ENCODE measurements around the gene CCDC183. TPM values are rescaled to one million over a fixed set of nuclear protein-coding genes. Genes with fewer than 3 reads are reported as not detected.

CCDC183 gene
- total and polyA plus RNA-seq, 4 donors = 0.20 to 1.8 (median 1.0) TPM

GRCh38 chr9:136747161-136748060 lies 48.7 kb upstream of the CCDC183 start (continued):
- TF ChIP-seq HNF4A (conservative IDR thresholded peaks at IDR 0.05) (no peak), RXRA (IDR thresholded peaks at IDR 0.05) (no peak), FOXA2 (IDR thresholded peaks at IDR 0.05) (no peak), RAD21 (IDR thresholded peaks at IDR 0.05) (no peak), HNF4G (IDR thresholded peaks at IDR 0.05) (no peak), SP1 (IDR thresholded peaks at IDR 0.05) (no peak), TAF1 (conservative IDR thresholded peaks at IDR 0.05) (no peak), YY1 (IDR thresholded peaks at IDR 0.05) (no peak), JUND (IDR thresholded peaks at IDR 0.05) (no peak), FOXA1 (IDR thresholded peaks at IDR 0.05) (no peak), ATF3 (IDR thresholded peaks at IDR 0.05) (no peak)

DNA sequence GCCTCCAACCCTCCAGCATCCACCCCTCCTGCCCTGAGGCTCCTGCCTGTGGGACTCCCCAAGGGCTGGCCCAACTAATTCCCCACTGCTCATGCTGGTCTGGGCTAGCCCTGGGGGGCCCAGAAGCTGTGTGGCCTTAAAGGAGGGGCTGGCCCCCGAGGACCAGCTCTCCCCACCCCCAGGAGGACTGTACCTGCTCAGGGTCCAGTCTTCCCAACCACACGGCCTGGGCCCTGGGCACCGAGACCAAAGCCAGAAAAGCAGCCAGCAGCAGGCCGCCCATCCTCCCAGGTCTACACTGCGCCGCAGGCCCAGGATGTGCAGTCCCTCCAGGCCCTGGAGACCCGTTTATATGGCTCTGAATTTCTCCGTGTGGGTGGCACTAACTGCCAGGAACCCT lies 47.9 kb upstream of the CCDC183 start, which contains the start of gene LCN6:
LCN6 (minus strand) TSS at position 325 of the 400 bp plus-strand sequence; CDS start at position 283, 42 bp downstream.
- H3K4me1 ChIP-seq (ENCODE audit: control insufficient read depth in 4 of 4, insufficient read depth in 4 of 4, low read length in 3 of 4) = no peaks in the 10 kb centered on the region
- H3K27me3 ChIP-seq (ENCODE audit: control insufficient read depth in 4 of 4, insufficient read depth in 4 of 4, low read length in 3 of 4) = no peaks in the 10 kb centered on the region
- no peak for DNase-seq (ENCODE audit: low spot score)
- H3K9me3 ChIP-seq (ENCODE audit: control insufficient read depth in 4 of 4, low read length in 3 of 4) = peaks cover 0 to 10% (median 1%) of the 10 kb centered on the region in 4 donors
- H3K4me3 ChIP-seq (ENCODE audit: low read depth in 1 of 3, low read length in 3 of 3) = no peak within 1 kb of the TSS
- H3K27ac ChIP-seq (ENCODE audit: low read depth in 1 of 2, low read length in 2 of 2) = no peak within 1 kb of the TSS
- no peaks in the 10 kb centered on the region for H3K36me3 ChIP-seq (ENCODE audit: control insufficient read depth in 4 of 4, insufficient read depth in 3 of 4, low read depth in 1 of 4, low read length in 3 of 4)
- H3K9ac ChIP-seq (ENCODE audit: low read depth in 1 of 2, low read length in 2 of 2) = no peak within 1 kb of the TSS
- WGBS = 87% methylated on average over 8 of the region's 8 CpGs
- TF ChIP-seq, protein P1, sequence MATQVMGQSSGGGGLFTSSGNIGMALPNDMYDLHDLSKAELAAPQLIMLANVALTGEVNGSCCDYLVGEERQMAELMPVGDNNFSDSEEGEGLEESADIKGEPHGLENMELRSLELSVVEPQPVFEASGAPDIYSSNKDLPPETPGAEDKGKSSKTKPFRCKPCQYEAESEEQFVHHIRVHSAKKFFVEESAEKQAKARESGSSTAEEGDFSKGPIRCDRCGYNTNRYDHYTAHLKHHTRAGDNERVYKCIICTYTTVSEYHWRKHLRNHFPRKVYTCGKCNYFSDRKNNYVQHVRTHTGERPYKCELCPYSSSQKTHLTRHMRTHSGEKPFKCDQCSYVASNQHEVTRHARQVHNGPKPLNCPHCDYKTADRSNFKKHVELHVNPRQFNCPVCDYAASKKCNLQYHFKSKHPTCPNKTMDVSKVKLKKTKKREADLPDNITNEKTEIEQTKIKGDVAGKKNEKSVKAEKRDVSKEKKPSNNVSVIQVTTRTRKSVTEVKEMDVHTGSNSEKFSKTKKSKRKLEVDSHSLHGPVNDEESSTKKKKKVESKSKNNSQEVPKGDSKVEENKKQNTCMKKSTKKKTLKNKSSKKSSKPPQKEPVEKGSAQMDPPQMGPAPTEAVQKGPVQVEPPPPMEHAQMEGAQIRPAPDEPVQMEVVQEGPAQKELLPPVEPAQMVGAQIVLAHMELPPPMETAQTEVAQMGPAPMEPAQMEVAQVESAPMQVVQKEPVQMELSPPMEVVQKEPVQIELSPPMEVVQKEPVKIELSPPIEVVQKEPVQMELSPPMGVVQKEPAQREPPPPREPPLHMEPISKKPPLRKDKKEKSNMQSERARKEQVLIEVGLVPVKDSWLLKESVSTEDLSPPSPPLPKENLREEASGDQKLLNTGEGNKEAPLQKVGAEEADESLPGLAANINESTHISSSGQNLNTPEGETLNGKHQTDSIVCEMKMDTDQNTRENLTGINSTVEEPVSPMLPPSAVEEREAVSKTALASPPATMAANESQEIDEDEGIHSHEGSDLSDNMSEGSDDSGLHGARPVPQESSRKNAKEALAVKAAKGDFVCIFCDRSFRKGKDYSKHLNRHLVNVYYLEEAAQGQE (IDR thresholded peaks at IDR 0.05) = no peak
- TF ChIP-seq NR2F2 (IDR thresholded peaks at IDR 0.05) (no peak), RAD21 (IDR thresholded peaks at IDR 0.05) (no peak), JUND (IDR thresholded peaks at IDR 0.05) (no peak), SP1 (IDR thresholded peaks at IDR 0.05) (no peak), HNF4A (conservative IDR thresholded peaks at IDR 0.05) (no peak), HNF4G (IDR thresholded peaks at IDR 0.05) (no peak), TAF1 (conservative IDR thresholded peaks at IDR 0.05) (no peak), EGR1 (IDR thresholded peaks at IDR 0.05; ENCODE audit: low read depth in 2 of 2) (no peak), ZBTB33 (IDR thresholded peaks at IDR 0.05) (no peak), FOXA1 (IDR thresholded peaks at IDR 0.05) (no peak), GABPA (IDR thresholded peaks at IDR 0.05 in 1 of 2, conservative IDR thresholded peaks at IDR 0.05 in 1 of 2) (no peak), RXRA (IDR thresholded peaks at IDR 0.05) (no peak), ATF3 (IDR thresholded peaks at IDR 0.05) (no peak), YY1 (IDR thresholded peaks at IDR 0.05) (no peak), FOXA2 (IDR thresholded peaks at IDR 0.05) (no peak)
- TF ChIP-seq, protein P2, sequence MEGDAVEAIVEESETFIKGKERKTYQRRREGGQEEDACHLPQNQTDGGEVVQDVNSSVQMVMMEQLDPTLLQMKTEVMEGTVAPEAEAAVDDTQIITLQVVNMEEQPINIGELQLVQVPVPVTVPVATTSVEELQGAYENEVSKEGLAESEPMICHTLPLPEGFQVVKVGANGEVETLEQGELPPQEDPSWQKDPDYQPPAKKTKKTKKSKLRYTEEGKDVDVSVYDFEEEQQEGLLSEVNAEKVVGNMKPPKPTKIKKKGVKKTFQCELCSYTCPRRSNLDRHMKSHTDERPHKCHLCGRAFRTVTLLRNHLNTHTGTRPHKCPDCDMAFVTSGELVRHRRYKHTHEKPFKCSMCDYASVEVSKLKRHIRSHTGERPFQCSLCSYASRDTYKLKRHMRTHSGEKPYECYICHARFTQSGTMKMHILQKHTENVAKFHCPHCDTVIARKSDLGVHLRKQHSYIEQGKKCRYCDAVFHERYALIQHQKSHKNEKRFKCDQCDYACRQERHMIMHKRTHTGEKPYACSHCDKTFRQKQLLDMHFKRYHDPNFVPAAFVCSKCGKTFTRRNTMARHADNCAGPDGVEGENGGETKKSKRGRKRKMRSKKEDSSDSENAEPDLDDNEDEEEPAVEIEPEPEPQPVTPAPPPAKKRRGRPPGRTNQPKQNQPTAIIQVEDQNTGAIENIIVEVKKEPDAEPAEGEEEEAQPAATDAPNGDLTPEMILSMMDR (IDR thresholded peaks at IDR 0.05; ENCODE audit: low read depth, low read length, missing input control) = no peak
- TF ChIP-seq, protein P3, sequence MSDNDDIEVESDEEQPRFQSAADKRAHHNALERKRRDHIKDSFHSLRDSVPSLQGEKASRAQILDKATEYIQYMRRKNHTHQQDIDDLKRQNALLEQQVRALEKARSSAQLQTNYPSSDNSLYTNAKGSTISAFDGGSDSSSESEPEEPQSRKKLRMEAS (IDR thresholded peaks at IDR 0.05) = no peak
